ENCODE measurements around the gene PNPLA6.

Gene PNPLA6

GRCh38 chr19:7545300-7545699, 9.8 kb downstream of the PNPLA6 start:
- no peaks in the 10 kb centered on the region for H4K20me1 ChIP-seq (ENCODE audit: control insufficient read depth, insufficient read depth, low read depth, low read length)
- no peaks in the 10 kb centered on the region for H3K4me1 ChIP-seq (ENCODE audit: control insufficient read depth, low read length)
- H3K27ac ChIP-seq (ENCODE audit: low read depth, low read length) = no peak overlapping the region
- H3F3A ChIP-seq (ENCODE audit: control insufficient read depth, insufficient read depth) = 0 out of 2 replicates have a peak, but pooled peaks cover 2% of the 10 kb centered on the region
- no peak overlapping the region for H3K4me3 ChIP-seq (ENCODE audit: low read length)
- no peaks in the 10 kb centered on the region for H3K27me3 ChIP-seq (ENCODE audit: control insufficient read depth, low read length)
- no peaks in the 10 kb centered on the region for H3K9me2 ChIP-seq (replicated peaks; ENCODE audit: control insufficient read depth, low read length)
- no peaks in the 10 kb centered on the region for H3K79me2 ChIP-seq (ENCODE audit: control insufficient read depth, low read length)
- TF ChIP-seq CTCF (IDR thresholded peaks at IDR 0.05; ENCODE audit: low read depth, low read length, poor library complexity, severe bottlenecking) (no peak), EZH2phosphoT487 (IDR thresholded peaks at IDR 0.05; ENCODE audit: borderline replicate concordance, low read length) (no peak)
- H3K9me3 ChIP-seq (ENCODE audit: control insufficient read depth, insufficient read depth, low read length) = no peaks in the 10 kb centered on the region
- no peak overlapping the region for H3K4me2 ChIP-seq (ENCODE audit: low read length)
- peaks cover 10% of the 10 kb centered on the region; the same call in 1 of the 2 replicates for H3K36me3 ChIP-seq (ENCODE audit: control insufficient read depth, low read length)

DNA sequence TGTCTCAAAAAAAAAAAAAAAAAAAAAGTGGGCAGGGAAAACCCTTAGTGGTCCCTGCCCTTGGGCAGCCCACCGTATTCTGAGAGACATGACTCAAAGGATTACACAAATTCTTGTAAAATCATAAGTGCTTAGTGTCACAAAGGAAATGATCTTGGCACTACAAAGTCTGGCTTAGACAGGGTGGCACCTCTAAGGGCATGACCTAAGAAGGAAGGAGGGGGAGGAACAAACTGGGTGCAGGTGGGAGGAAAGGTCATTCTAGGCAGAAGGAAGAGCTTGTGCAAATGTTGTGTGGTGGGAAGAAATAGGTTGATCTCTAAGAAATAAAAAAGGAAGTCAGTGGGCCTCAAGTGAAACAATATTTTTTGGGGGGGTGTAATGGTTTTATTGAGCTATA, 10.4 kb downstream of the PNPLA6 start:
- no peak for TF ChIP-seq EZH2phosphoT487 (IDR thresholded peaks at IDR 0.05; ENCODE audit: borderline replicate concordance, low read length)
- no peak for TF ChIP-seq CTCF (IDR thresholded peaks at IDR 0.05; ENCODE audit: low read depth, low read length, poor library complexity, severe bottlenecking)
- Histone ChIP-seq H3K4me3 (ENCODE audit: low read length) (no peak overlapping the region), H3K79me2 (ENCODE audit: control insufficient read depth, low read length) (no peaks in the 10 kb centered on the region), H3K36me3 (ENCODE audit: control insufficient read depth, low read length) (peaks cover 13% of the 10 kb centered on the region; the same call in 1 of the 2 replicates), H3K27ac (ENCODE audit: low read depth, low read length) (no peak overlapping the region), H3K4me2 (ENCODE audit: low read length) (no peak overlapping the region), H3K9me3 (ENCODE audit: control insufficient read depth, insufficient read depth, low read length) (no peaks in the 10 kb centered on the region), H3K9me2 (replicated peaks; ENCODE audit: control insufficient read depth, low read length) (no peaks in the 10 kb centered on the region), H3K27me3 (ENCODE audit: control insufficient read depth, low read length) (no peaks in the 10 kb centered on the region), H4K20me1 (ENCODE audit: control insufficient read depth, insufficient read depth, low read depth, low read length) (no peaks in the 10 kb centered on the region), H3K4me1 (ENCODE audit: control insufficient read depth, low read length) (no peaks in the 10 kb centered on the region), H3F3A (ENCODE audit: control insufficient read depth, insufficient read depth) (0 out of 2 replicates have a peak, but pooled peaks cover 2% of the 10 kb centered on the region)

- H4K20me1 ChIP-seq (ENCODE audit: control insufficient read depth, insufficient read depth, low read depth, low read length) = no peaks in the 10 kb centered on the region
- H3K4me1 ChIP-seq (ENCODE audit: control insufficient read depth, low read length) = no peaks in the 10 kb centered on the region
- peaks cover 9% of the 10 kb centered on the region; the same call in 1 of the 2 replicates for H3K36me3 ChIP-seq (ENCODE audit: control insufficient read depth, low read length)
These were observed 11.6 kb downstream of the PNPLA6 start for GRCh38 chr19:7547159-7547558.

More at GRCh38 chr19:7547159-7547558, 11.6 kb downstream of the PNPLA6 start:
- TF ChIP-seq CTCF (IDR thresholded peaks at IDR 0.05; ENCODE audit: low read depth, low read length, poor library complexity, severe bottlenecking) = no peak
- no peak for TF ChIP-seq EZH2phosphoT487 (IDR thresholded peaks at IDR 0.05; ENCODE audit: borderline replicate concordance, low read length)
- no peak overlapping the region for H3K4me3 ChIP-seq (ENCODE audit: low read length)
- H3K27ac ChIP-seq (ENCODE audit: low read depth, low read length) = no peak overlapping the region
- H3K27me3 ChIP-seq (ENCODE audit: control insufficient read depth, low read length) = no peaks in the 10 kb centered on the region
- no peaks in the 10 kb centered on the region for H3K9me2 ChIP-seq (replicated peaks; ENCODE audit: control insufficient read depth, low read length)
- H3K4me2 ChIP-seq (ENCODE audit: low read length) = no peak overlapping the region
- H3K79me2 ChIP-seq (ENCODE audit: control insufficient read depth, low read length) = no peaks in the 10 kb centered on the region
- H3F3A ChIP-seq (ENCODE audit: control insufficient read depth, insufficient read depth) = 0 out of 2 replicates have a peak, but pooled peaks cover 2% of the 10 kb centered on the region
- no peaks in the 10 kb centered on the region for H3K9me3 ChIP-seq (ENCODE audit: control insufficient read depth, insufficient read depth, low read length)
